ENCODE data around the gene SUV39H2.

DNA sequence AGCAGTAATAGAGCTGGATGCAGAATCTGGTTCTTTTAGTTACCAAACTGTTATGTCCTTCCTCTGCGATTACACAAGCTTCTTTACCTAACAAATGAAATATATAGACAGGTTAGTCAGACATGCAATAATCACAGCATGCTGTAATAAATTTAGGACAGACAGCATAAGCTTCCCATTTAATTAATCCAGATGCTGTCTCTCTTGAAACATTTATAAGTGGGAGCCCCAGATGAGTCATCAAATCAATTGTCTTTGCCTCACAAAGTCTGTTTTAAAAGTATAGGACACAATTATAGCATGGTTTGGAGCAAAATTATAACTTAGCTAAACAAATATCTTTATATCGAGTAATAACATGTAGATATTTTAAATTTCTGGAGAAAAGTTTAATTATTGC lies 42.5 kb upstream of the SUV39H2 start:
- TF ChIP-seq CTCF (IDR thresholded peaks at IDR 0.05; ENCODE audit: poor library complexity) (no peak), EZH2 (IDR thresholded peaks at IDR 0.05; ENCODE audit: borderline replicate concordance) (no peak)

Data from hepatocyte (in vitro differentiated cells).